Activated T-cell treated with anti-CD3 and anti-CD28 coated beads, Interleukin-2, amount 50 U/mL, for 4 hours (primary cell): Measurements from ENCODE around the gene TAF11. TPM values are rescaled to one million over a fixed set of nuclear protein-coding genes. Genes with fewer than 3 reads are reported as not detected.
A peak's percentile ranks its signal among the peaks of the same experiment; 100 is the strongest.
"Not testable (repeated sequence)": the region's sequence is repeated elsewhere in the genome, so short reads cannot be mapped to it uniquely, and the experiment has no call there.

ENCODE experiments used
- ATAC-seq, 2 donors: fragments of 200-7000 bp; cut with Tn5 transposase; one replicate each; pipeline ENCODE4 v1.10.0; 2021
- DNase-seq: peaks from one replicate; pipeline ENCODE4 v3.0.0-alpha.2; 2020
- H3K27me3 Mint-ChIP-seq: one replicate; pipeline ENCODE4 v1.8.0; 2021; ENCODE audit warnings: low read depth, mixed read lengths
- H3K36me3 Mint-ChIP-seq: one replicate; pipeline ENCODE4 v1.8.0; 2022; ENCODE audit warnings: mixed read lengths; ENCODE audit not compliant: insufficient read depth
- H3K4me1 Mint-ChIP-seq: one replicate; pipeline ENCODE4 v1.8.0; 2021; ENCODE audit warnings: low read depth, mixed read lengths
- H3K4me3 Mint-ChIP-seq: one replicate; pipeline ENCODE4 v1.8.0; 2021; ENCODE audit warnings: mild to moderate bottlenecking, moderate library complexity, mixed read lengths
- H3K9me3 Mint-ChIP-seq: one replicate; pipeline ENCODE4 v1.8.0; 2021; ENCODE audit warnings: mixed read lengths
- total RNA-seq, 3 donors: library from RNA; stranded (reverse); gene quantifications; one replicate each; pipeline ENCODE4 v1.2.1, GENCODE V29; 2021

TAF11 gene
- total RNA-seq, 3 donors from 2014 or later, result 26.1 to 33.4 (median 28.5) TPM

DNA sequence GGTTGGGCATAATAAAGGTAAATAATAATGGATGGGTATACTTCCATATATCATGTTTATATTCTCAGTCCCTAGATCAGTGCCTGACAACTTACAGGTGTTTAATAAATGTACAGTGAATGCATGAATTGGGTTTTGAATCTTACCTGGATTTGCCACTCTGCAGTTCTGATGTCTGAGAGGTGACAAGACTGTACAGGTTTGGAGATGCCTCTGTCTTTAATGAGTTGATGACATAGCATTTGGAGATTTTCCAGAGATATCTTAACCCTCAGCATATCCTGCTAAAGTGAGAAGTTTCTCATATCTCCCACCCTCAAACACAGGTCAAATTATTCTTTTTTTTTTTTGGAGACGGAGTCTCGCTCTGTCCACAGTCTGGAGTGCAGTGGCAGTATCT lies 3.5 kb upstream of the TAF11 start:
- no peaks in the 10 kb centered on the region for H3K9me3 Mint-ChIP-seq
- ATAC-seq (no peak), DNase-seq (no peak)
- H3K4me1 Mint-ChIP-seq, result peaks cover 35% of the 10 kb centered on the region
- H3K36me3 Mint-ChIP-seq, result peaks cover 5% of the 10 kb centered on the region
- peak overlapping the region; percentile 15 for H3K4me3 Mint-ChIP-seq
- H3K27me3 Mint-ChIP-seq, result no peaks in the 10 kb centered on the region

GRCh38 chr6:34890533-34890925 lies 2.7 kb upstream of the TAF11 start:
- no peaks in the 10 kb centered on the region for H3K27me3 Mint-ChIP-seq
- peak overlapping the region; percentile 100 for H3K4me3 Mint-ChIP-seq
- ATAC-seq (no peak), DNase-seq (no peak)
- peaks cover 35% of the 10 kb centered on the region for H3K4me1 Mint-ChIP-seq
- no peaks in the 10 kb centered on the region for H3K9me3 Mint-ChIP-seq
- H3K36me3 Mint-ChIP-seq, result peaks cover 5% of the 10 kb centered on the region

GRCh38 chr6:34888874-34889555 lies 1.2 kb upstream of the TAF11 start, which contains the start of gene ANKS1A:
Gene ANKS1A, plus strand, starts transcription at chr6:34889255. Its CDS starts 148 bp downstream, at chr6:34889403.
- H3K4me1 Mint-ChIP-seq, result peaks cover 42% of the 10 kb centered on the region
- DNase-seq, result peak; percentile 93
- H3K4me3 Mint-ChIP-seq, result peak within 1 kb of the TSS; percentile 100
- peaks cover 11% of the 10 kb centered on the region for H3K36me3 Mint-ChIP-seq
- H3K27me3 Mint-ChIP-seq, result no peaks in the 10 kb centered on the region
- H3K9me3 Mint-ChIP-seq, result no peaks in the 10 kb centered on the region
- peak; percentile 79 to 82 for ATAC-seq

- DNase-seq (no peak), ATAC-seq (no peak)
- Mint-ChIP-seq H3K4me1 (peaks cover 44% of the 10 kb centered on the region), H3K9me3 (no peaks in the 10 kb centered on the region), H3K36me3 (peaks cover 17% of the 10 kb centered on the region), H3K27me3 (no peaks in the 10 kb centered on the region), H3K4me3 (peak overlapping the region; percentile 100)
Observed at GRCh38 chr6:34888514-34888856, 643 bp upstream of the TAF11 start.

DNA sequence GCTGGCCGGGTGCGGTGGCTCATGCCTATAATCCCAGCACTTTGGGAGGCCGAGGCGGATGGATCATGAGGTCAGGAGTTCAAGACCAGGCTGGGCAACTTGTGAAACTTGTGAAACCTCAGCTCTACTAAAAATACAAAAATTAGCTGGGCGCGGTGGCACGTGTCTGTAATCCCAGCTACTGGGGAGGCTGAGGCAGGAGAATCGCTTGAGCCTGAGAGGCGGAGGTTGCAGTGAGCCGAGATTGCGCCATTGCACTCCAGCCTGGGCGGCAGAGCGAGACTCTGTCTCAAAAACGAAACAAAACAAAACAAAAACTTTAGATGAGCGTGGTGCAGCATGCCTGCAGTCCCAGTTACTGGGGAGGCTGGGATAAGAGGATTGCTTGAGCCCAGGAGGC lies 2.0 kb downstream of the TAF11 start:
- Mint-ChIP-seq H3K4me3 (peak overlapping the region; percentile 28), H3K4me1 (peaks cover 32% of the 10 kb centered on the region), H3K36me3 (peaks cover 19% of the 10 kb centered on the region)
- not testable (repeated sequence) for H3K9me3 Mint-ChIP-seq, DNase-seq, ATAC-seq, H3K27me3 Mint-ChIP-seq

GRCh38 chr6:34884996-34885395 lies 2.8 kb downstream of the TAF11 start:
- H3K36me3 Mint-ChIP-seq, result peaks cover 20% of the 10 kb centered on the region
- ATAC-seq (no peak), DNase-seq (no peak)
- no peaks in the 10 kb centered on the region for H3K27me3 Mint-ChIP-seq
- peak overlapping the region; percentile 28 for H3K4me3 Mint-ChIP-seq
- H3K4me1 Mint-ChIP-seq, result peaks cover 24% of the 10 kb centered on the region
- H3K9me3 Mint-ChIP-seq, result no peaks in the 10 kb centered on the region

- H3K9me3 Mint-ChIP-seq, DNase-seq, H3K27me3 Mint-ChIP-seq, ATAC-seq, H3K4me3 Mint-ChIP-seq: not testable (repeated sequence)
- Mint-ChIP-seq H3K36me3 (peaks cover 20% of the 10 kb centered on the region), H3K4me1 (peaks cover 22% of the 10 kb centered on the region)
Observed at GRCh38 chr6:34884073-34884472, 3.8 kb downstream of the TAF11 start.

DNA sequence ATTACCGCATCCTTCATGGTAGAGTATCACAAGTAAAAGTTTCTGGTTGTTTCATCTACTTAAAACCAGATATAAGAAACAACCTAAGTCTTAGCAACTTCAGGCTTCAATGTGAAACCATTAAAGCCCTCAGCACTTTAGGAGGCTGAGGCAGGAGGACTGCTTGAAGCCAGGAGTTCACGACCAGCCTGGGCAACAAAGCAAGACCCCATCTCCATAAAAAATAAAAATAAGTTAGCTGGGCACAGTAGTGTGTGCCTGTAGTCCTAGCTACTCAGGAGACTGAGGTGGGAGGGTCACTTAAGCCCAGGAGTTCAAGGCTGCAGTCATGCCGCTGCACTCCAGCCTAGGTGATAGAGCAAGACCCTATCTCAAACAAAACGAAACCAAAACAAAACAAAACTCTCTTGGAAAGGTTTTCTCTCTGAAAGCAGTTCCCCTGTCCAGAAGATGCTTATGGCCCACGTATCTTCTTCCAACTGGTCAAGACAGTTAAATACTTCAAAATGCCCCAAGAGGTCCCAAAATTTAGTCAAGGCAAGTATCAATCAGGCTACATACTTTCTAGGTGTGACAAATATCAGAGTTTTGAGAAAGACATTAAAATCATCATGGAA lies 9.9 kb downstream of the TAF11 start:
- Mint-ChIP-seq H3K36me3 (peaks cover 24% of the 10 kb centered on the region), H3K4me1 (no peaks in the 10 kb centered on the region), H3K4me3 (no peak overlapping the region), H3K27me3 (no peaks in the 10 kb centered on the region), H3K9me3 (no peaks in the 10 kb centered on the region)
- DNase-seq (no peak), ATAC-seq (no peak)

DNA sequence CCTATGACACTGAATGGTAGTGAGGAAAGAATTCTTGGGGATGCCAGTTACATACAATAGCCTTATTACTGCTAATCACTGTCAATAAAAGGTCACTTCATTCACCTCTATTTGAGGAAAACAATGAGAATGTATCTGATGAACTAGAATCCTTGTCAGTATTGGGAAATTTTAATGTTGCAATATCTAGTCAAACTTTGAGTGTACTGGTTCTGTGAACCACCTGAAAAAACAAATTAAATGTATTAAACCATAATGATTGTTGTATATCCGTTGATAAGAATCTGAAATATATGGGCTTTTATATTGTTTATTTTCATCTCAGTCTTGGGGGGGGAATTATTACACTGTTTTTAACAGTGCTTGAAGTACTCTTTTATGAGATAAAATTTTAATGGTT lies 10.6 kb downstream of the TAF11 start:
- H3K9me3 Mint-ChIP-seq, result no peaks in the 10 kb centered on the region
- H3K36me3 Mint-ChIP-seq, result peaks cover 24% of the 10 kb centered on the region
- ATAC-seq (no peak), DNase-seq (no peak)
- H3K4me1 Mint-ChIP-seq, result no peaks in the 10 kb centered on the region
- H3K27me3 Mint-ChIP-seq, result no peaks in the 10 kb centered on the region
- H3K4me3 Mint-ChIP-seq, result no peak overlapping the region

DNA sequence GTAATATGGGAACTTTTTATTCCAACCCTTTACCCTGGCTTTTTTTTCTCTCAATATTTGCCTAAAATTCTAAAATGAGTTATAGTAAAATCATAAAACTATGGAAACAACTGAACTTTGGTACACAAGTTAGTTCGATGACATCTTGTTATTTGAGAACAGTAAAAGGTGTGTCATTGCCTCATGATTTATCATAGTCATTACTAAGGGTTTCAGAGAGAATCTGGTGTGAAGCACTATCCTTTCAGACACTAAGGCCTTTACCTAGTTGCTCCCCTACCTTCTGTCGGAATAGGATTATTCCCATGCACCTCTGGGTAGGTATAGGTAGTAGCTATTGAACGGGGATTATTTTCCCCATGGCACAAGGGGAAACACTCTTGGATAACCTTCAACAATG lies 11.4 kb downstream of the TAF11 start:
- Mint-ChIP-seq H3K9me3 (no peaks in the 10 kb centered on the region), H3K4me1 (no peaks in the 10 kb centered on the region), H3K36me3 (peaks cover 26% of the 10 kb centered on the region), H3K4me3 (no peak overlapping the region), H3K27me3 (no peaks in the 10 kb centered on the region)
- DNase-seq, result no peak
- ATAC-seq, result no peak

DNA sequence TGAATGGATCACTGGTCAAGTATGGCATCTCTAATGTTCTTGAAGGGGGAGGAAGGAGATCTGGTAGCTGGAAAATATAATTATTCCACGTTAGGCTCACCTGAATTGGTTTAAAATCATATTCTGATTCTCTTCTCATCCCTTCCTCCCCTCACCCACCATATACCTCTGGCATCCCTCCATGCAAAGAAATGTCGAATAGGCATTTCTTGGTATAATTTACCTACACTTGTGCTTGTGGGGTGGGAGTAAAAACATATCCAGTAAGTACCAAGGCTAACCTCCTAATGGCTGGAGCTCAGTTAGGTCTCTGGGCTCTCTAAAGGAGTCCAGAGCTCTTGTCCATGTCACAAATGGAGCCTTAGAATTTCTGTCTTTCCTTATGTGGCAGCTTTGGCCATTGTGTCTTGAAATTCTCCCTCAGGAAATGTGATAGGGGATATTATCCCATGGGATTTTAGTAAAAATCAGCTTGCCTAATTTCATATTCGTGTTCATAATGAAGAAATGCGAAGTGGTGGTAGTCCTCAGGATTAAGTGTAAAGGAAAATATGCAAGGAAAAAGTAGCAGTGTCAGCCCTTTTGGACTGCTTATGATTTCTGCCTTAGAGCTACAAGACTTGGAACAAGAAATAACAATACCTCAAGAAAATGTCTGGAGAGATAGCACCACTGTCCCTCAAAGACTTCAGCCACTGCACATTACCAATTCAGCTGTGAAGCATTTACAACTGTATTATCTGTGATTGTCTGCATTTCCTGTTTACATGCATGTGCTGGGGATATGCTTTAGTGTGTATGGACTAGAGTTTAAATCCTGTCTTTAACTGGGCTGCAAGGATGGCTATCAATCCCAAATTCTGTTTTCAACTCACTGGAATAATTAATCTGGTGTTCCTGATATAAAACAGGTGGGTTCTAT lies 12.3 kb downstream of the TAF11 start:
- Mint-ChIP-seq H3K27me3 (no peaks in the 10 kb centered on the region), H3K4me1 (no peaks in the 10 kb centered on the region), H3K36me3 (peaks cover 23% of the 10 kb centered on the region), H3K9me3 (no peaks in the 10 kb centered on the region), H3K4me3 (no peak overlapping the region)
- no peak for DNase-seq
- no peak for ATAC-seq

DNA sequence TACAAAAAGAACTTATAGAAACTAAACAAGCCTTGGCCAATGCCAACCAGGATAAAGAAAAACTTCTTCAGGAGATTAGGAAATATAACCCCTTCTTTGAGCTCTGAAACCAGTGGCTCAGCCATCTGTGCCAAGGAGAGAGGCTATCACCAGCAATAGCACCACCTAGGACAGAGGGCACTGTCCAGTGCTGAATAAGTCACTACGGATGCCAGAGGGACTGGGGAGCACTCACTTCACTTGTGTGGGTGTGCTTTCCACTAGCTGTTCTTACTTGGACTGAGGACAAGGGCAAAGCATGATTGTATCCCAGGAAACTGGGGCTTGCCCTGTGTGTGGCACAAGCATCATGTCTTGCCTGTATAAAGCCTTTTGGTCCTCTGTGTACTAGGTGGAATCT lies 15.5 kb downstream of the TAF11 start:
- ATAC-seq (no peak), DNase-seq (no peak)
- H3K9me3 Mint-ChIP-seq, result no peaks in the 10 kb centered on the region
- H3K27me3 Mint-ChIP-seq, result no peaks in the 10 kb centered on the region
- no peaks in the 10 kb centered on the region for H3K4me1 Mint-ChIP-seq
- no peak overlapping the region for H3K4me3 Mint-ChIP-seq
- peaks cover 26% of the 10 kb centered on the region for H3K36me3 Mint-ChIP-seq

- H3K36me3 Mint-ChIP-seq, result peaks cover 27% of the 10 kb centered on the region
- ATAC-seq (no peak), DNase-seq (no peak)
- H3K4me3 Mint-ChIP-seq, result no peak overlapping the region
- no peaks in the 10 kb centered on the region for H3K9me3 Mint-ChIP-seq
- H3K27me3 Mint-ChIP-seq, result no peaks in the 10 kb centered on the region
- H3K4me1 Mint-ChIP-seq, result no peaks in the 10 kb centered on the region
Observed at GRCh38 chr6:34871853-34872252, 16.0 kb downstream of the TAF11 start.

DNA sequence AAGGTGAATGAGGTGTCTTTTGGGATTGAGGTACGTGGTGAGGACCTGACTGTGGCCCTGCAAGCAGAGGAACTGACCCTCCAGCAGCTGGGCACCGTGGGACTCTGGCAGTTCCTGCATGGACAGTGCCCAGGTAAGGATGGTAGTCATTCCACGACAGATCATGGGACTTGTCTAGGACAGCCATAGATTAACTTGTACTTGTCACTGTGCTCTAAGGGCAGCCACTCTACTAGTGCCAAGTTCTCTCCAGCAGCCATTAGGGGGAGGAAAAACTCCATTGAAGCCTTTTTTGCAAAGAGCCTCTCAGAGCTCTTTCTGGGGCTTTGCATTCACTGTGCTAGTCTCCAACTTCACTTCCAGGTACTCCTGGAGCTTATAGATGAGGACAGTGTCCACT lies 20.4 kb downstream of the TAF11 start:
- Mint-ChIP-seq H3K4me1 (no peaks in the 10 kb centered on the region), H3K4me3 (no peak overlapping the region), H3K9me3 (no peaks in the 10 kb centered on the region), H3K36me3 (peaks cover 30% of the 10 kb centered on the region), H3K27me3 (no peaks in the 10 kb centered on the region)
- ATAC-seq (no peak), DNase-seq (no peak)
